GF-D8 (cell line): ENCODE results near the gene CARD19.
"Not testable (repeated sequence)": the region's sequence is repeated elsewhere in the genome, so short reads cannot be mapped to it uniquely, and the experiment has no call there.

ENCODE experiments used
- DNase-seq: peaks from one replicate; lab custom pipeline; 2025; lab: John Stamatoyannopoulos, UW

Gene CARD19

GRCh38 chr9:93134015-93134739, 38.2 kb downstream of the CARD19 start, which contains the start of gene NINJ1:
Gene NINJ1, minus strand, starts transcription at chr9:93134251. Its CDS starts 34 bp downstream, at chr9:93134217.
- DNase-seq: no peak

GRCh38 chr9:93134740-93135444, 38.9 kb downstream of the CARD19 start:
- DNase-seq: no peak

GRCh38 chr9:93136011-93136440, 40.0 kb downstream of the CARD19 start:
- DNase-seq: no peak

- DNase-seq: no peak
Observed at GRCh38 chr9:93137362-93137761, 41.3 kb downstream of the CARD19 start.

GRCh38 chr9:93138171-93138764, 42.3 kb downstream of the CARD19 start:
- DNase-seq: no peak

- no peak for DNase-seq
Observed at GRCh38 chr9:93139365-93140182, 43.6 kb downstream of the CARD19 start.

GRCh38 chr9:93141771-93142483, 45.9 kb downstream of the CARD19 start:
- DNase-seq: no peak

GRCh38 chr9:93143830-93144530, 48.0 kb downstream of the CARD19 start:
- no peak for DNase-seq

- not testable (repeated sequence) for DNase-seq
Observed at GRCh38 chr9:93146696-93147095, 50.7 kb downstream of the CARD19 start.

GRCh38 chr9:93147632-93148031, 51.6 kb downstream of the CARD19 start:
- no peak for DNase-seq

GRCh38 chr9:93148721-93149120, 52.7 kb downstream of the CARD19 start:
- no peak for DNase-seq

GRCh38 chr9:93149361-93149760, 53.3 kb downstream of the CARD19 start:
- DNase-seq: no peak

GRCh38 chr9:93151097-93151784, 55.2 kb downstream of the CARD19 start:
- no peak for DNase-seq

GRCh38 chr9:93154293-93154903, 58.4 kb downstream of the CARD19 start:
- no peak for DNase-seq

GRCh38 chr9:93155716-93156474, 59.9 kb downstream of the CARD19 start:
- DNase-seq: no peak

GRCh38 chr9:93156475-93157008, 60.5 kb downstream of the CARD19 start:
- DNase-seq: no peak

GRCh38 chr9:93159601-93160471, 63.8 kb downstream of the CARD19 start:
- no peak for DNase-seq
